ENCODE data around the gene ASCC3.
"Not testable (repeated sequence)": the region's sequence is repeated elsewhere in the genome, so short reads cannot be mapped to it uniquely, and the experiment has no call there.

Gene ASCC3

GRCh38 chr6:100904316-100904715 lies 23.2 kb upstream of the ASCC3 start:
- Histone ChIP-seq H3K4me1 (ENCODE audit: control insufficient read depth, insufficient read depth, low read length) (peaks cover 6% of the 10 kb centered on the region; the same call in 1 of the 2 replicates), H3K36me3 (ENCODE audit: control insufficient read depth, insufficient read depth, low read length) (no peaks in the 10 kb centered on the region), H3K4me3 (ENCODE audit: low read depth, low read length) (no peak overlapping the region), H3K9ac (ENCODE audit: low read depth, low read length) (no peak overlapping the region), H3K27me3 (ENCODE audit: control insufficient read depth, insufficient read depth, low read length) (no peaks in the 10 kb centered on the region), H3K9me3 (ENCODE audit: control insufficient read depth, insufficient read depth, low read length) (no peaks in the 10 kb centered on the region), H3K27ac (ENCODE audit: low read depth, low read length) (no peak overlapping the region)

DNA sequence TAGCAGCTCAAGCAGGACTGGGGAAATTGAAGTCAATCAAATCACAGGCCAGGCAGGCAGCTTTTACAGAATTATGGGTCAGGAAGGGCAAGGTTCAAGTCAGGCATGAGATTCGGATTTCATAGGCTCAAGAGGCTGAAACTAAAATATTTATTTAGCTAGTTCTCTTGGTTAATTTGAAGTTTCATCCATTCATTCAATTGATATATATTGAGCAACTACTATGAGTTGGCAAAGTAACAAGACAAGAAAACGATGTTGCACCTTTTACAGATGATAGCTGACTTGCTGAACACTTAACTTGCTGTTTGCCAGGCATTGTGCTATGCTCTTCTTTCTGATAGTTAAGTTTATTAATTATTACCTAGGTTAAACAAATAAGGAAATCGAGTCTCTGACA lies 20.5 kb upstream of the ASCC3 start:
- H3K4me1 ChIP-seq (ENCODE audit: control insufficient read depth, insufficient read depth, low read length), result peaks cover 6% of the 10 kb centered on the region; the same call in 1 of the 2 replicates
- no peak overlapping the region for H3K27ac ChIP-seq (ENCODE audit: low read depth, low read length)
- H3K4me3 ChIP-seq (ENCODE audit: low read depth, low read length), result no peak overlapping the region
- H3K36me3 ChIP-seq (ENCODE audit: control insufficient read depth, insufficient read depth, low read length), result no peaks in the 10 kb centered on the region
- H3K9me3 ChIP-seq (ENCODE audit: control insufficient read depth, insufficient read depth, low read length), result peaks cover 16% of the 10 kb centered on the region
- H3K9ac ChIP-seq (ENCODE audit: low read depth, low read length), result no peak overlapping the region
- no peaks in the 10 kb centered on the region for H3K27me3 ChIP-seq (ENCODE audit: control insufficient read depth, insufficient read depth, low read length)

DNA sequence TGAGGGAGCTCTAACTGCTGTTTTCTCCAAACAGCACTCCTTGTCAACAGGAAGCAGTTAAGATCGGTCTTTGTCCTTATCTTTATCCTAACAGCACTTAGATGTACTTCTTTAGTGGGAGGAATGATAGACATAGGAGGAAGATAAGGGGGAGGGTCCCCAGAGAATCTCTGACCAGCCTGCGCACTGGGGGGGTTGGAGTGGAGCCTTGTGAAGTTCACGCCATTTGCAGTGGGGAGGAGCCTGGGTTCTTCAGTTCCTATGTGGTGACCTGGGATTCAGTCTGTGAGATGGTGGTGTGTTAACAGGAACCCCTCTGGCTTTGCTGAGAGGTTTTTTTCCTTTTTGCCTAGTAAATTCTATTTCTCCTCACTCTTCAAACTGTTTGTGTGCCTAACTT lies 18.1 kb upstream of the ASCC3 start:
- Histone ChIP-seq H3K4me1 (ENCODE audit: control insufficient read depth, insufficient read depth, low read length) (no peaks in the 10 kb centered on the region), H3K27me3 (ENCODE audit: control insufficient read depth, insufficient read depth, low read length) (no peaks in the 10 kb centered on the region), H3K36me3 (ENCODE audit: control insufficient read depth, insufficient read depth, low read length) (no peaks in the 10 kb centered on the region), H3K9me3 (ENCODE audit: control insufficient read depth, insufficient read depth, low read length) (peaks cover 19% of the 10 kb centered on the region), H3K4me3 (ENCODE audit: low read depth, low read length) (no peak overlapping the region), H3K9ac (ENCODE audit: low read depth, low read length) (no peak overlapping the region), H3K27ac (ENCODE audit: low read depth, low read length) (no peak overlapping the region)

DNA sequence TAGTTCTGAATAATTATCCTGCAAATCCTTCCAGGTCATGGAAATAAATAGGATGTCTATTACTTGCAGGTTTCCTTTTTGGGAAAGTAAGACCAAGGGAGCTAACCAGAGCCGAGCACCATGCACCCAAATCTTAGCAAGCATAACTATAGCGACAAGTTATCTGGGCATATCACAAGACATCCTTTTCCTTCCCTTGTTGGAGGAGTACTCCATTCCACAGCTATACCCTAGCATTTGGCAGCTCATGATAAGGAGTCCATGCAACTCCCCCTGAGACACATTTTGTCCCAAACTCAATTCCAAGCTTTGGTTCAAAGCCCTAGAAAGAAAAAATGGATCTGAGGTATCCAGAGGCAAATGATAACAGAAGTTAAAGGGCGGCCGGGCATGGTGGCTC lies 16.5 kb upstream of the ASCC3 start:
- Histone ChIP-seq H3K9ac (ENCODE audit: low read depth, low read length) (no peak overlapping the region), H3K9me3 (ENCODE audit: control insufficient read depth, insufficient read depth, low read length) (peaks cover 25% of the 10 kb centered on the region), H3K27me3 (ENCODE audit: control insufficient read depth, insufficient read depth, low read length) (no peaks in the 10 kb centered on the region), H3K4me1 (ENCODE audit: control insufficient read depth, insufficient read depth, low read length) (peaks cover 2% of the 10 kb centered on the region; the same call in 1 of the 2 replicates), H3K4me3 (ENCODE audit: low read depth, low read length) (no peak overlapping the region), H3K27ac (ENCODE audit: low read depth, low read length) (no peak overlapping the region), H3K36me3 (ENCODE audit: control insufficient read depth, insufficient read depth, low read length) (no peaks in the 10 kb centered on the region)

GRCh38 chr6:100893743-100894142 lies 12.6 kb upstream of the ASCC3 start:
- Histone ChIP-seq H3K4me3 (ENCODE audit: low read depth, low read length) (no peak overlapping the region), H3K27me3 (ENCODE audit: control insufficient read depth, insufficient read depth, low read length) (no peaks in the 10 kb centered on the region), H3K9me3 (ENCODE audit: control insufficient read depth, insufficient read depth, low read length) (peaks cover 21% of the 10 kb centered on the region), H3K9ac (ENCODE audit: low read depth, low read length) (no peak overlapping the region), H3K4me1 (ENCODE audit: control insufficient read depth, insufficient read depth, low read length) (peaks cover 19% of the 10 kb centered on the region), H3K27ac (ENCODE audit: low read depth, low read length) (no peak overlapping the region), H3K36me3 (ENCODE audit: control insufficient read depth, insufficient read depth, low read length) (no peaks in the 10 kb centered on the region)

GRCh38 chr6:100892693-100893092 lies 11.6 kb upstream of the ASCC3 start:
- peaks cover 19% of the 10 kb centered on the region for H3K4me1 ChIP-seq (ENCODE audit: control insufficient read depth, insufficient read depth, low read length)
- H3K4me3 ChIP-seq (ENCODE audit: low read depth, low read length), result peak overlapping the region; percentile 24
- no peaks in the 10 kb centered on the region for H3K27me3 ChIP-seq (ENCODE audit: control insufficient read depth, insufficient read depth, low read length)
- peak overlapping the region; percentile 74 for H3K27ac ChIP-seq (ENCODE audit: low read depth, low read length)
- no peak overlapping the region for H3K9ac ChIP-seq (ENCODE audit: low read depth, low read length)
- peaks cover 13% of the 10 kb centered on the region for H3K9me3 ChIP-seq (ENCODE audit: control insufficient read depth, insufficient read depth, low read length)
- H3K36me3 ChIP-seq (ENCODE audit: control insufficient read depth, insufficient read depth, low read length), result no peaks in the 10 kb centered on the region

GRCh38 chr6:100892116-100892515 lies 11.0 kb upstream of the ASCC3 start:
- no peaks in the 10 kb centered on the region for H3K36me3 ChIP-seq (ENCODE audit: control insufficient read depth, insufficient read depth, low read length)
- no peaks in the 10 kb centered on the region for H3K27me3 ChIP-seq (ENCODE audit: control insufficient read depth, insufficient read depth, low read length)
- H3K4me1 ChIP-seq (ENCODE audit: control insufficient read depth, insufficient read depth, low read length), result peaks cover 22% of the 10 kb centered on the region
- H3K9ac ChIP-seq (ENCODE audit: low read depth, low read length), result no peak overlapping the region
- no peak overlapping the region for H3K4me3 ChIP-seq (ENCODE audit: low read depth, low read length)
- H3K9me3 ChIP-seq (ENCODE audit: control insufficient read depth, insufficient read depth, low read length), result peaks cover 9% of the 10 kb centered on the region
- peak overlapping the region; percentile 70 for H3K27ac ChIP-seq (ENCODE audit: low read depth, low read length)

DNA sequence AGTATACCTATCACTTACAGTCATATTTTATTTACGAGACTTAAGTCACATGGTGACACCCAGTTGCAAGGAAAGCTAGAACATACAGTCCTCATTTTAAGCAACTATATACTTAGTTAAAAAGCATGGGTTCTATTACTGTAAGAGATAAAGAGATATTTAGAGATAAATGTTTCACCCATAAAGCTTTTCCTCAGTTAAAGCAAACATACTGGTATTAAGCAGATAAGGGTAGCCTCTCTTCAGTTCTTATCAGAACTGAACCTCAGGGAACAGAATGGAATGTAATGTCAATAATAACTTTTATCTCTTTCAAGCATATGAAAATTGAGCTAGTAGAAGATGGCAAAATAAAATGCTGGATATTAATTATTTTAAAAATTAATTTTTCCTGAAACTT lies 9.9 kb upstream of the ASCC3 start:
- Histone ChIP-seq H3K36me3 (ENCODE audit: control insufficient read depth, insufficient read depth, low read length) (no peaks in the 10 kb centered on the region), H3K9me3 (ENCODE audit: control insufficient read depth, insufficient read depth, low read length) (peaks cover 9% of the 10 kb centered on the region), H3K4me3 (ENCODE audit: low read depth, low read length) (no peak overlapping the region), H3K27ac (ENCODE audit: low read depth, low read length) (no peak overlapping the region), H3K4me1 (ENCODE audit: control insufficient read depth, insufficient read depth, low read length) (peaks cover 32% of the 10 kb centered on the region), H3K27me3 (ENCODE audit: control insufficient read depth, insufficient read depth, low read length) (no peaks in the 10 kb centered on the region), H3K9ac (ENCODE audit: low read depth, low read length) (no peak overlapping the region)

- peaks cover 36% of the 10 kb centered on the region for H3K4me1 ChIP-seq (ENCODE audit: control insufficient read depth, insufficient read depth, low read length)
- not testable (repeated sequence) for H3K27me3 ChIP-seq (ENCODE audit: control insufficient read depth, insufficient read depth, low read length); H3K27ac ChIP-seq (ENCODE audit: low read depth, low read length); H3K9ac ChIP-seq (ENCODE audit: low read depth, low read length); H3K36me3 ChIP-seq (ENCODE audit: control insufficient read depth, insufficient read depth, low read length); H3K9me3 ChIP-seq (ENCODE audit: control insufficient read depth, insufficient read depth, low read length); H3K4me3 ChIP-seq (ENCODE audit: low read depth, low read length)
Measured at GRCh38 chr6:100890646-100891045, 9.5 kb upstream of the ASCC3 start.

DNA sequence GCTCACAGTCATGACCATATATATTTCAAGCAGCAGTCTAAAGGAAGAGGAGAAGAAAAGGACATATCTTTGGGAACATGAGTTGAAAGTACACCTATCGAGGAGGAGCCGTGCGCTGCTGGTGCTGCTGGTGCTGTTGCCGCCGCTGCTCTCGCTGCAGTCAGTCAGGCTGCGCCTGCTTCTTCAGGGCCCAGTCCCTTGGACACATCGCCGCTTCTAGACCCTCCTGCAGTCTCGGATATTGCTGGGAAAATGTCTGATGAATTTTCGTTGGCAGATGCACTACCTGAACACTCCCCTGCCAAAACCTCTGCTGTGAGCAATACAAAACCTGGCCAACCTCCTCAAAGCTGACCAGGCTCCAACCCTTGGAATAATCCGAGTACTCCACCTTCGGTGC lies 8.2 kb upstream of the ASCC3 start:
- Histone ChIP-seq H3K4me3 (ENCODE audit: low read depth, low read length) (no peak overlapping the region), H3K27ac (ENCODE audit: low read depth, low read length) (no peak overlapping the region), H3K9ac (ENCODE audit: low read depth, low read length) (no peak overlapping the region)

DNA sequence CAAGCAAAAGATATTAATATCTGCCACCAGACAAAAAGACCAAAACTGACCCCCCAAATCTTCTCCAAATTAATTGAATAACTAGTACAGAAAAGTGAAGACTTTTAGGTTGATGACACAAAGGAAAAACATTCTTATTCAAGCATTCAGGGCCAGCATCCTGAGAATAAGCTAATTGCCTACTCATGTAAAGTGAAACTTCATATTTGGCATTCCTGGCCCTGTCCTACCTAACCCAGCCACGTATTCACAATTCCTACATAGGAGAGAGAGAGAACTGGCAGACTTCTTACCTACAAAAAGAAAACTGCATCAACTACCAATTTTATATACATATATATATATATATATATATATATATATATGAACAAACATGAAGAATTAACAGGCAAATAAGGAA lies 4.9 kb upstream of the ASCC3 start:
- no peaks in the 10 kb centered on the region for H3K9me3 ChIP-seq (ENCODE audit: control insufficient read depth, insufficient read depth, low read length)
- no peak overlapping the region for H3K27ac ChIP-seq (ENCODE audit: low read depth, low read length)
- no peak overlapping the region for H3K9ac ChIP-seq (ENCODE audit: low read depth, low read length)
- H3K27me3 ChIP-seq (ENCODE audit: control insufficient read depth, insufficient read depth, low read length), result no peaks in the 10 kb centered on the region
- no peak overlapping the region for H3K4me3 ChIP-seq (ENCODE audit: low read depth, low read length)
- H3K4me1 ChIP-seq (ENCODE audit: control insufficient read depth, insufficient read depth, low read length), result peaks cover 41% of the 10 kb centered on the region
- no peaks in the 10 kb centered on the region for H3K36me3 ChIP-seq (ENCODE audit: control insufficient read depth, insufficient read depth, low read length)

More for the DNA sequence above, 8.2 kb upstream of the ASCC3 start:
- Histone ChIP-seq H3K9me3 (ENCODE audit: control insufficient read depth, insufficient read depth, low read length) (peaks cover 7% of the 10 kb centered on the region), H3K4me1 (ENCODE audit: control insufficient read depth, insufficient read depth, low read length) (peaks cover 41% of the 10 kb centered on the region), H3K27me3 (ENCODE audit: control insufficient read depth, insufficient read depth, low read length) (no peaks in the 10 kb centered on the region), H3K36me3 (ENCODE audit: control insufficient read depth, insufficient read depth, low read length) (no peaks in the 10 kb centered on the region)

GRCh38 chr6:100883347-100883746 lies 2.2 kb upstream of the ASCC3 start:
- no peak overlapping the region for H3K9ac ChIP-seq (ENCODE audit: low read depth, low read length)

More at GRCh38 chr6:100883347-100883746, 2.2 kb upstream of the ASCC3 start:
- no peaks in the 10 kb centered on the region for H3K27me3 ChIP-seq (ENCODE audit: control insufficient read depth, insufficient read depth, low read length)
- no peak overlapping the region for H3K27ac ChIP-seq (ENCODE audit: low read depth, low read length)
- no peaks in the 10 kb centered on the region for H3K9me3 ChIP-seq (ENCODE audit: control insufficient read depth, insufficient read depth, low read length)
- no peak overlapping the region for H3K4me3 ChIP-seq (ENCODE audit: low read depth, low read length)
- H3K4me1 ChIP-seq (ENCODE audit: control insufficient read depth, insufficient read depth, low read length), result peaks cover 60% of the 10 kb centered on the region
- no peaks in the 10 kb centered on the region for H3K36me3 ChIP-seq (ENCODE audit: control insufficient read depth, insufficient read depth, low read length)

Data from HUES48 (cell line).